Peyer's patch (tissue), 4 donors: Measurements from ENCODE around the gene PIPOX.

Source experiments
- POLR2A ChIP-seq, 2 donors: fragments of 450-650 bp; IDR thresholded peaks; one replicate each; pipeline ENCODE4 v1.5.1; 2017; ENCODE audit warnings: antibody characterized with exemption in 2 of 2, mild to moderate bottlenecking in 2 of 2, moderate library complexity in 2 of 2
- TF ChIP-seq, protein P1 (sequence below), 6 experiments: fragments of 450-650 bp in 4 of 6; fragments of 200-600 bp in 2 of 6; sonication (generic) in 1 of 6; IDR thresholded peaks; one replicate each; pipeline ENCODE4 v1.5.1; 2017 to 2019; ENCODE audit warnings: antibody characterized with exemption in 6 of 6, mild to moderate bottlenecking in 3 of 6, moderate library complexity in 1 of 6

DNA sequence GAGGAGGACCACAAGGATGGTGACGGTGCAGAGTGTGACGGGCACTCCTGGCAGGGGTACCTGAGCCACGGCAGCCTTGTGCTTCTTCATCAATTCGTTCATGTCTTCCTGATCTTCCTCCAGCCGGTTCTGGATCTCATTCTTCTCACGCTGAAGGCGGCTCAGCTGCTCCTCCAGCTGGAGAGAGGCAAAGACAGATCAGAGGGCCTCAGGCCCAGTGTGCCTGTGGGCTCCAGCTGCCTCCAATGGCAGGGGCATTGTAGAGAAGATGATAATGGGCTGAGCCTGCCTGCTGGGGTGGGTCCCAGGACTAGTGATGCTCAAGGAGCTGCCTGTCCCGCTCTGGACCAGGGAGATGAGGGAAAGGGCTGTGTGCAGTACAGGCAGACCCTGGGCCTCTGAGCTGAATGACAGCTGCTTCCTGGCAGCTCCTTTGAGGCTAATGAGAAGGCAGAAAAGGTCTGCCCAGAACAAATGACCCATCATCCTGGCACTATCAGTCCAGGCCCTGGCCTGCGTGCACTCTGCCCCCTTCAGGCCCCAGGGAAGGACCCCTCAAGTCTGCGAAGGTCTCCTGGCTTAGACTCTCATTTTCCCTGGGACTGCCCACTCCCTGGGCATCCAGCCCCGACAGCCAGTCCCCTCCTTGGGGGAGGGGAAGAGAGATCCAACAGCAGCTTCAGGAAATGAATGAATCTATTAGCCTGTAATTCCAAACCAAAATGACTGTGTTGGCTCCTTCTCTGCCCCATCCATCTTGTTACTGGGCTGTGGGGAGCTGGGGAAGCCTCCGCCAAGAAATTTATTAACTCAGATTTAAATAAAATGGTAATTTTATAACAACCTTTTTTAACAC, 48.0 kb downstream of the PIPOX start:
- TF ChIP-seq, protein P1, sequence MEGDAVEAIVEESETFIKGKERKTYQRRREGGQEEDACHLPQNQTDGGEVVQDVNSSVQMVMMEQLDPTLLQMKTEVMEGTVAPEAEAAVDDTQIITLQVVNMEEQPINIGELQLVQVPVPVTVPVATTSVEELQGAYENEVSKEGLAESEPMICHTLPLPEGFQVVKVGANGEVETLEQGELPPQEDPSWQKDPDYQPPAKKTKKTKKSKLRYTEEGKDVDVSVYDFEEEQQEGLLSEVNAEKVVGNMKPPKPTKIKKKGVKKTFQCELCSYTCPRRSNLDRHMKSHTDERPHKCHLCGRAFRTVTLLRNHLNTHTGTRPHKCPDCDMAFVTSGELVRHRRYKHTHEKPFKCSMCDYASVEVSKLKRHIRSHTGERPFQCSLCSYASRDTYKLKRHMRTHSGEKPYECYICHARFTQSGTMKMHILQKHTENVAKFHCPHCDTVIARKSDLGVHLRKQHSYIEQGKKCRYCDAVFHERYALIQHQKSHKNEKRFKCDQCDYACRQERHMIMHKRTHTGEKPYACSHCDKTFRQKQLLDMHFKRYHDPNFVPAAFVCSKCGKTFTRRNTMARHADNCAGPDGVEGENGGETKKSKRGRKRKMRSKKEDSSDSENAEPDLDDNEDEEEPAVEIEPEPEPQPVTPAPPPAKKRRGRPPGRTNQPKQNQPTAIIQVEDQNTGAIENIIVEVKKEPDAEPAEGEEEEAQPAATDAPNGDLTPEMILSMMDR (IDR thresholded peaks at IDR 0.05) = no peak
- no peak for TF ChIP-seq POLR2A (IDR thresholded peaks at IDR 0.05)
